GM12872 (cell line): ENCODE data around the gene CBX6.

ENCODE experiments used
- CTCF ChIP-seq: IDR thresholded peaks from 3 replicates; pipeline ENCODE4 v1.5.1; 2011; ENCODE audit warnings: low read depth, mild to moderate bottlenecking, low read length, moderate library complexity; ENCODE audit not compliant: insufficient read depth

CBX6 gene

GRCh38 chr22:38872172-38872830, at the start of gene CBX6:
TSS of gene CBX6 (minus strand) at chr22:38872216. CDS start at chr22:38872190, 26 bp downstream.
- no peak for TF ChIP-seq CTCF

DNA sequence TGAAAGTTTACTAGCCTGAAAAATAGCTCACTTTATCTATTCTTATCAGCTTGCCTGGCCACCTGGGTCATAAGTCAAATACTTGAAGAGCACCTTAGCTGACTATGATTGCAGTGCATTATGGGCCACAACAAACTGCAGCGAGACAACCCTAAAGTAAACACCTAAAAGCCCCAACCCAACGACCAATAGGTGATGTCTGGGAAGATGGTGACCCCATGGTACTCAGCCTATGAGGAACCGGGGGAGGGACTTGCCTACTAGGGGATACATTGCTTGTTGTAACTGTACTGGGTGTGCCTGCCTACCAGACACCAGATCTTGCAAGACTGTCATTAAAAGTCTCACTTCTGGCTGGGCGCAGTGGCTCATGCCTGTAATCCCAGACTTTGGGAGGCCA, 49.8 kb upstream of the CBX6 start:
- no peak for TF ChIP-seq CTCF

DNA sequence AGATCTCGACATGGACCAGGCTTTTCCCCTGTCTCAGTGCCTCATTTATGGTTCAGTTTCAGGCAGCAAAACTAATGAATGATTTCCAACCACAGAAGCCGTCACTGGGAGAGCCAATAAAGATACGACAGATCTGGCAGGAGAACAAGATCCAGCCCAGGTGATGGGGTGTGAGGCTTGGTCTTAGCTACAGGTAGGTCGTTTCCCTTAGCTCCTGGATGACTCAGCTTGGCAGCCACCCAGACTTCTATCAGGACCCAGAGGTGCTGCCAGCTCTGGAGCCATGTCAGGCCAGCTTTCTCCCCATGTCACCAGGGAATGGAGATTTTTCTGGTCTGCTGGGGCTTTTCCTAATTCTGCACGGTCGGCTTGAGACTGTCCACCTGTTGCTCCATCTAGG, 49.1 kb upstream of the CBX6 start:
- no peak for TF ChIP-seq CTCF

DNA sequence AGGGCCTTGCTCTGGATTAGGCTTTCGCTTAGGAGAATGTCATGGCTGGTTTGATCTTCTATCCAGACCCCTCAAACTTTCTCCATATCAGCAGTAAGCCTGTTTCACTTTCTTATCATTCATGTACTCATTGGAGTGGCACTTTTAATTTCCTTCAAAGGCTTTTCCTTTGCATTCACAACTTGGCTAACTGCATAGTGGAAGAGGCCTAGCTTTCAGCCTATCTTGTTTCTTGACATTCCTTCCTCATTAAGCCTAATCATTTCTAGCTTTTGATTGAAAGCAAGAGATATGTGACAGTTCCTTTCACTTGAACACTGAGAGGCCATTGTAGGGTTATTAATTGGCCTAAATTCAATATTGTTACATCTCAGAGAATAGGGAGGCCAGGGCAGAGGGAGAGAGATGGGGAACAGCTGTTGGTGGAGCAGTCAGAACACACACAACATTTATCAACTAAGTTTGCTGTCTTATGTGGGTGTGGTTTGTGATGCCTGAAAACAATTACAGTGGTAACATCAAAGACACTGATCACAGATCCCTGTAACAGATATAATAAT, 47.7 kb upstream of the CBX6 start:
- no peak for TF ChIP-seq CTCF

GRCh38 chr22:38911434-38911833, 39.4 kb upstream of the CBX6 start:
- no peak for TF ChIP-seq CTCF

GRCh38 chr22:38907767-38908166, 35.8 kb upstream of the CBX6 start:
- no peak for TF ChIP-seq CTCF

GRCh38 chr22:38906052-38906451, 34.0 kb upstream of the CBX6 start:
- no peak for TF ChIP-seq CTCF
